K562 (cell line): ENCODE data around the gene SH3BGR. TPM values are rescaled to one million over a fixed set of nuclear protein-coding genes. Genes with fewer than 3 reads are reported as not detected.

Source experiments
- ASH1L ChIP-seq: fragments of 450-650 bp; IDR thresholded peaks from 2 replicates; pipeline ENCODE4 v1.6.1; 2018; ENCODE audit warnings: borderline replicate concordance, mild to moderate bottlenecking, low read depth; ENCODE audit not compliant: partially characterized antibody
- RAD51 ChIP-seq: fragments of 450-650 bp; IDR thresholded peaks from 2 replicates; pipeline ENCODE4 v1.7.1; 2016; ENCODE audit warnings: low read depth, mild to moderate bottlenecking, borderline replicate concordance
- RBM22 ChIP-seq: fragments of 200-400 bp; formaldehyde crosslinking; IDR thresholded peaks from 2 replicates; pipeline ENCODE4 v1.6.1; 2018; ENCODE audit warnings: low read length, low read depth; ENCODE audit not compliant: poor library complexity, severe bottlenecking
- U2AF1 ChIP-seq: fragments of 200-400 bp; formaldehyde crosslinking; optimal IDR thresholded peaks from 2 replicates; pipeline ENCODE3; 2017; ENCODE audit warnings: mild to moderate bottlenecking, low read depth, low read length, moderate library complexity
- ZKSCAN3 ChIP-seq: fragments of 250-450 bp; sonication (Bioruptor Pico); IDR thresholded peaks from 2 replicates; pipeline ENCODE4 v1.4.0; 2020
- ZNF174 ChIP-seq: fragments of 250-450 bp; sonication (Bioruptor Pico); IDR thresholded peaks from 2 replicates; pipeline ENCODE4 v1.4.0; 2020; ENCODE audit warnings: mild to moderate bottlenecking
- ZNF274 ChIP-seq: IDR thresholded peaks from 2 replicates; pipeline ENCODE4 v1.6.1; 2011; ENCODE audit warnings: low read depth, mild to moderate bottlenecking, low read length, moderate library complexity, borderline replicate concordance
- ZNF311 ChIP-seq: fragments of 250-450 bp; sonication (Bioruptor Pico); IDR thresholded peaks from 2 replicates; pipeline ENCODE4 v1.4.0; 2020; ENCODE audit warnings: mild to moderate bottlenecking, moderate library complexity
- ZNF778 ChIP-seq: fragments of 450-650 bp; formaldehyde crosslinking; IDR thresholded peaks from 2 replicates; pipeline ENCODE4 v1.4.0; 2020; ENCODE audit warnings: mild to moderate bottlenecking, moderate library complexity
- polyA plus RNA-seq, 8 experiments: library from polyadenylated mRNA; depleted of rRNA in 4 of 8; stranded (reverse) in 5 of 8; unstranded in 3 of 8; fragments of >200 nt; fragmentation: Nextera tagmentation in 2 of 8; fragmentation: Illumina TruSeq in 1 of 8; extraction: Ambion mirVana in 2 of 8; extraction: Trizol in 1 of 8; gene quantifications; 2 replicates each; pipeline versions ENCODE4 v1.2.1 to v1.2.3, GENCODE V29; 2011 to 2014; ENCODE audit warnings: inconsistent platforms in 1 of 8, missing spikeins in 1 of 8
- total RNA-seq, 7 experiments: library from RNA; depleted of rRNA in 6 of 7; stranded (reverse); fragments of >200 nt in 6 of 7; fragmentation: Illumina TruSeq in 2 of 7; extraction: Trizol in 2 of 7; gene quantifications; 2 replicates each; pipeline versions ENCODE4 v1.2.1 to v1.2.3, GENCODE V29; 2011 to 2021; ENCODE audit warnings: low replicate concordance in 1 of 7
- TF ChIP-seq, protein P1 (sequence below): fragments of 200-800 bp; sonication (Bioruptor generic); IDR thresholded peaks from 2 replicates; pipeline ENCODE4 v1.6.1; 2017; ENCODE audit warnings: missing genetic modification characterization, missing compliant biosample characterization
- TF ChIP-seq, protein P2 (sequence below): fragments of 250-450 bp; sonication (Bioruptor Pico); IDR thresholded peaks from 2 replicates; pipeline ENCODE4 v1.8.0; 2021; ENCODE audit warnings: moderate library complexity, mild to moderate bottlenecking, inconsistent platforms
- TF ChIP-seq, protein P3 (sequence below): IDR thresholded peaks from 2 replicates; pipeline ENCODE4 v1.6.1; 2016; ENCODE audit warnings: missing genetic modification characterization, missing compliant biosample characterization
- TF ChIP-seq, protein P4 (sequence below): fragments of 450-650 bp; IDR thresholded peaks from 2 replicates; pipeline ENCODE4 v1.6.1; 2016; ENCODE audit warnings: mild to moderate bottlenecking, moderate library complexity

SH3BGR gene
- total and polyA plus RNA-seq, 9 of the 15 experiments (the other 6 are each of a cell fraction or from before 2014, with no cell fraction given), result 6.6 to 42.9 (median 25.6) TPM

DNA sequence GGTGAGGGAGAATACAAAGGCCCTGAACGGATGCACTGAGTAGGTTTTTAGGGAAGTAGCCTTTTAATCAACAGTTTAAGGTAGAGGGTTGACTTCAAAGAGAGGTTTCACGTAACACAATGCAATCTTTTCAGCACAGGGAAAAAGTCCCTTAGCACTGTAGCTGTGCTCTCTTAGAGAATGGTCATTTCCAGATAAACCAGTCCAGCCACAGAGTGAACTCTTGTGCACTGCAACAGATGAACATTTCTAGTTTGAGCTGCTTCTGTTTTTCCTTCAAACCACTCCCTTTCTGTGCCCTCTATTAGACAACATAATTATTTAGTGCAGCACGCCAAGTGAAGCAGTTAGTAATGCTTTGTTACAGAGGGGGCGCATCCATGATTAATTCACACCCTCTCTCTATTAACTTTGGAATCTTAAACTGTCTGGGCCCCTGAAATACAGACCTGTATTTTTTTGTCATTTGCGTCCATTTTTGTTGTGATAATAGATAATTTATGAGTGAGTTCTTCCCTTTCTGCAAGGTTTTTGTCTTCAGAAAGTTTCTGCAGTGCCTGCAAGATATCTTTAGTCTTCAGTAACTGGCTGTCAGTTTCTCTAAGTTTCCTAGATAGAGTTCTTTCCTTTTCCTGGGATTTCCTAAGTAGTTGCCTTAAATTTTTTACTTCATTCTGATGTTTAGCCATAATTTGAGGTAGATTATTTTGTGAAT is 29.1 kb upstream of the SH3BGR start (continued):
- TF ChIP-seq ZNF174 (CRISPR knock-in tag) (no peak), ZKSCAN3 (CRISPR knock-in tag) (no peak), RBM22 (no peak), ZNF274 (no peak), ASH1L (no peak), ZNF311 (CRISPR knock-in tag) (no peak), U2AF1 (no peak), RAD51 (no peak), ZNF778 (CRISPR knock-in tag) (no peak)
- TF ChIP-seq, protein P1, sequence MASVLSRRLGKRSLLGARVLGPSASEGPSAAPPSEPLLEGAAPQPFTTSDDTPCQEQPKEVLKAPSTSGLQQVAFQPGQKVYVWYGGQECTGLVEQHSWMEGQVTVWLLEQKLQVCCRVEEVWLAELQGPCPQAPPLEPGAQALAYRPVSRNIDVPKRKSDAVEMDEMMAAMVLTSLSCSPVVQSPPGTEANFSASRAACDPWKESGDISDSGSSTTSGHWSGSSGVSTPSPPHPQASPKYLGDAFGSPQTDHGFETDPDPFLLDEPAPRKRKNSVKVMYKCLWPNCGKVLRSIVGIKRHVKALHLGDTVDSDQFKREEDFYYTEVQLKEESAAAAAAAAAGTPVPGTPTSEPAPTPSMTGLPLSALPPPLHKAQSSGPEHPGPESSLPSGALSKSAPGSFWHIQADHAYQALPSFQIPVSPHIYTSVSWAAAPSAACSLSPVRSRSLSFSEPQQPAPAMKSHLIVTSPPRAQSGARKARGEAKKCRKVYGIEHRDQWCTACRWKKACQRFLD, result 0 out of 2 replicates have a peak, but pooled peaks have one; percentile 57
- TF ChIP-seq, protein P2, sequence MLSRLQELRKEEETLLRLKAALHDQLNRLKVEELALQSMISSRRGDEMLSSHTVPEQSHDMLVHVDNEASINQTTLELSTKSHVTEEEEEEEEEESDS (CRISPR knock-in tag), result no peak
- TF ChIP-seq, protein P3, sequence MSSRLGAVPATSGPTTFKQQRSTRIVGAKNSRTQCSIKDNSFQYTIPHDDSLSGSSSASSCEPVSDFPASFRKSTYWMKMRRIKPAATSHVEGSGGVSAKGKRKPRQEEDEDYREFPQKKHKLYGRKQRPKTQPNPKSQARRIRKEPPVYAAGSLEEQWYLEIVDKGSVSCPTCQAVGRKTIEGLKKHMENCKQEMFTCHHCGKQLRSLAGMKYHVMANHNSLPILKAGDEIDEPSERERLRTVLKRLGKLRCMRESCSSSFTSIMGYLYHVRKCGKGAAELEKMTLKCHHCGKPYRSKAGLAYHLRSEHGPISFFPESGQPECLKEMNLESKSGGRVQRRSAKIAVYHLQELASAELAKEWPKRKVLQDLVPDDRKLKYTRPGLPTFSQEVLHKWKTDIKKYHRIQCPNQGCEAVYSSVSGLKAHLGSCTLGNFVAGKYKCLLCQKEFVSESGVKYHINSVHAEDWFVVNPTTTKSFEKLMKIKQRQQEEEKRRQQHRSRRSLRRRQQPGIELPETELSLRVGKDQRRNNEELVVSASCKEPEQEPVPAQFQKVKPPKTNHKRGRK, result no peak
- TF ChIP-seq, protein P4, sequence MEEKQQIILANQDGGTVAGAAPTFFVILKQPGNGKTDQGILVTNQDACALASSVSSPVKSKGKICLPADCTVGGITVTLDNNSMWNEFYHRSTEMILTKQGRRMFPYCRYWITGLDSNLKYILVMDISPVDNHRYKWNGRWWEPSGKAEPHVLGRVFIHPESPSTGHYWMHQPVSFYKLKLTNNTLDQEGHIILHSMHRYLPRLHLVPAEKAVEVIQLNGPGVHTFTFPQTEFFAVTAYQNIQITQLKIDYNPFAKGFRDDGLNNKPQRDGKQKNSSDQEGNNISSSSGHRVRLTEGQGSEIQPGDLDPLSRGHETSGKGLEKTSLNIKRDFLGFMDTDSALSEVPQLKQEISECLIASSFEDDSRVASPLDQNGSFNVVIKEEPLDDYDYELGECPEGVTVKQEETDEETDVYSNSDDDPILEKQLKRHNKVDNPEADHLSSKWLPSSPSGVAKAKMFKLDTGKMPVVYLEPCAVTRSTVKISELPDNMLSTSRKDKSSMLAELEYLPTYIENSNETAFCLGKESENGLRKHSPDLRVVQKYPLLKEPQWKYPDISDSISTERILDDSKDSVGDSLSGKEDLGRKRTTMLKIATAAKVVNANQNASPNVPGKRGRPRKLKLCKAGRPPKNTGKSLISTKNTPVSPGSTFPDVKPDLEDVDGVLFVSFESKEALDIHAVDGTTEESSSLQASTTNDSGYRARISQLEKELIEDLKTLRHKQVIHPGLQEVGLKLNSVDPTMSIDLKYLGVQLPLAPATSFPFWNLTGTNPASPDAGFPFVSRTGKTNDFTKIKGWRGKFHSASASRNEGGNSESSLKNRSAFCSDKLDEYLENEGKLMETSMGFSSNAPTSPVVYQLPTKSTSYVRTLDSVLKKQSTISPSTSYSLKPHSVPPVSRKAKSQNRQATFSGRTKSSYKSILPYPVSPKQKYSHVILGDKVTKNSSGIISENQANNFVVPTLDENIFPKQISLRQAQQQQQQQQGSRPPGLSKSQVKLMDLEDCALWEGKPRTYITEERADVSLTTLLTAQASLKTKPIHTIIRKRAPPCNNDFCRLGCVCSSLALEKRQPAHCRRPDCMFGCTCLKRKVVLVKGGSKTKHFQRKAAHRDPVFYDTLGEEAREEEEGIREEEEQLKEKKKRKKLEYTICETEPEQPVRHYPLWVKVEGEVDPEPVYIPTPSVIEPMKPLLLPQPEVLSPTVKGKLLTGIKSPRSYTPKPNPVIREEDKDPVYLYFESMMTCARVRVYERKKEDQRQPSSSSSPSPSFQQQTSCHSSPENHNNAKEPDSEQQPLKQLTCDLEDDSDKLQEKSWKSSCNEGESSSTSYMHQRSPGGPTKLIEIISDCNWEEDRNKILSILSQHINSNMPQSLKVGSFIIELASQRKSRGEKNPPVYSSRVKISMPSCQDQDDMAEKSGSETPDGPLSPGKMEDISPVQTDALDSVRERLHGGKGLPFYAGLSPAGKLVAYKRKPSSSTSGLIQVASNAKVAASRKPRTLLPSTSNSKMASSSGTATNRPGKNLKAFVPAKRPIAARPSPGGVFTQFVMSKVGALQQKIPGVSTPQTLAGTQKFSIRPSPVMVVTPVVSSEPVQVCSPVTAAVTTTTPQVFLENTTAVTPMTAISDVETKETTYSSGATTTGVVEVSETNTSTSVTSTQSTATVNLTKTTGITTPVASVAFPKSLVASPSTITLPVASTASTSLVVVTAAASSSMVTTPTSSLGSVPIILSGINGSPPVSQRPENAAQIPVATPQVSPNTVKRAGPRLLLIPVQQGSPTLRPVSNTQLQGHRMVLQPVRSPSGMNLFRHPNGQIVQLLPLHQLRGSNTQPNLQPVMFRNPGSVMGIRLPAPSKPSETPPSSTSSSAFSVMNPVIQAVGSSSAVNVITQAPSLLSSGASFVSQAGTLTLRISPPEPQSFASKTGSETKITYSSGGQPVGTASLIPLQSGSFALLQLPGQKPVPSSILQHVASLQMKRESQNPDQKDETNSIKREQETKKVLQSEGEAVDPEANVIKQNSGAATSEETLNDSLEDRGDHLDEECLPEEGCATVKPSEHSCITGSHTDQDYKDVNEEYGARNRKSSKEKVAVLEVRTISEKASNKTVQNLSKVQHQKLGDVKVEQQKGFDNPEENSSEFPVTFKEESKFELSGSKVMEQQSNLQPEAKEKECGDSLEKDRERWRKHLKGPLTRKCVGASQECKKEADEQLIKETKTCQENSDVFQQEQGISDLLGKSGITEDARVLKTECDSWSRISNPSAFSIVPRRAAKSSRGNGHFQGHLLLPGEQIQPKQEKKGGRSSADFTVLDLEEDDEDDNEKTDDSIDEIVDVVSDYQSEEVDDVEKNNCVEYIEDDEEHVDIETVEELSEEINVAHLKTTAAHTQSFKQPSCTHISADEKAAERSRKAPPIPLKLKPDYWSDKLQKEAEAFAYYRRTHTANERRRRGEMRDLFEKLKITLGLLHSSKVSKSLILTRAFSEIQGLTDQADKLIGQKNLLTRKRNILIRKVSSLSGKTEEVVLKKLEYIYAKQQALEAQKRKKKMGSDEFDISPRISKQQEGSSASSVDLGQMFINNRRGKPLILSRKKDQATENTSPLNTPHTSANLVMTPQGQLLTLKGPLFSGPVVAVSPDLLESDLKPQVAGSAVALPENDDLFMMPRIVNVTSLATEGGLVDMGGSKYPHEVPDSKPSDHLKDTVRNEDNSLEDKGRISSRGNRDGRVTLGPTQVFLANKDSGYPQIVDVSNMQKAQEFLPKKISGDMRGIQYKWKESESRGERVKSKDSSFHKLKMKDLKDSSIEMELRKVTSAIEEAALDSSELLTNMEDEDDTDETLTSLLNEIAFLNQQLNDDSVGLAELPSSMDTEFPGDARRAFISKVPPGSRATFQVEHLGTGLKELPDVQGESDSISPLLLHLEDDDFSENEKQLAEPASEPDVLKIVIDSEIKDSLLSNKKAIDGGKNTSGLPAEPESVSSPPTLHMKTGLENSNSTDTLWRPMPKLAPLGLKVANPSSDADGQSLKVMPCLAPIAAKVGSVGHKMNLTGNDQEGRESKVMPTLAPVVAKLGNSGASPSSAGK, result no peak; the same call in 1 of the 2 replicates
